Measurements from ENCODE around the gene IL6. TPM values are rescaled to one million over a fixed set of nuclear protein-coding genes. Genes with fewer than 3 reads are reported as not detected.

Gene IL6
- total RNA-seq, 1 experiment from 2014 or later = 0.85 TPM

DNA sequence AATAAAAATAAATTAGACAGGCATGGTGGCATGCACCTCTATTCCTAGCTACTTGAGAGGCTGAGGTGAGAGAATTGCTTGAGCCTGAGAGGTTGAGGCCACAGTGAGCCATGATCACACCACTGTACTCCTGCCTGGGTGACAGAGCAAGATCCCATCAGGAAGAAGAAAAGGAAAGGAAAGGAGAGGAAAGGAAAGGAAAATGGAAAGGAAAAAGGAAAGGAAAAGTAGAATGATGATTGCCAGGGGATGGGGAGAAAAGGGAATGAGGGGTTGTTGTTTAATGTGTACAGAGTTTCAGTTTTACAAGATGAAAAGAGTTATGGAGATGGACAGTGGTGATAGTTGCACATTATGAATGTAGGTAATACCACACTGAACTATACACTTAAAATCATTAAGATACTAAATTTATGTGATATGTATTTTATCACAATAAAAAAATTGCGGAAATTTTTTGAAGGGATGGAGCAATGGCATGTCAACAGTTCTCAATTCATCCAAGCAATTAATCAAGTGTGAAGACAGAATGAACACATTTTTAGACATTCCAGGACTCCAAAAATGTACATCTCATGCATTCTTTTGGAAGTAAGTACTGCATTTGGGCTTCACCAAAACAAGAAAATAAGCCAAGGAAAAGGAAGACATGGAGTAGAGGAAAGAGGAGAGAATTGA is 44.3 kb downstream of the IL6 start:
- no peaks in the 10 kb centered on the region for H3K36me3 Mint-ChIP-seq (ENCODE audit: insufficient read depth in 1 of 3, low read depth in 3 of 3)
- Histone ChIP-seq H3K9me3 (ENCODE audit: control insufficient read depth, low read depth, low read length) (no peaks in the 10 kb centered on the region), H3K14ac (ENCODE audit: insufficient read depth, low read length) (no peak overlapping the region), H3K27ac (ENCODE audit: insufficient read length, low read depth, low read length) (no peak overlapping the region), H2BK20ac (ENCODE audit: low read depth, low read length, poor library complexity, severe bottlenecking) (no peak overlapping the region), H3K4me1 (ENCODE audit: insufficient read depth, low read length) (no peaks in the 10 kb centered on the region), H2BK12ac (ENCODE audit: insufficient read length, low read depth, low read length) (no peak overlapping the region), H4K91ac (ENCODE audit: insufficient read length, low read depth, low read length) (no peak overlapping the region), H2BK15ac (ENCODE audit: low read depth, low read length) (no peak overlapping the region), H2AK5ac (ENCODE audit: insufficient read length, low read length) (no peak overlapping the region), H3T11ph (ENCODE audit: low read length) (no peak overlapping the region), H3K79me2 (ENCODE audit: insufficient read depth, low read length) (no peaks in the 10 kb centered on the region), H3K23ac (ENCODE audit: insufficient read length, low read depth, low read length) (no peak overlapping the region), H4K5ac (ENCODE audit: insufficient read length, low read depth, low read length) (no peak overlapping the region), H4K20me1 (ENCODE audit: control insufficient read depth, insufficient read depth, insufficient read length) (no peaks in the 10 kb centered on the region), H2AFZ (ENCODE audit: low read length) (no peak overlapping the region), H3K23me2 (ENCODE audit: insufficient read length, low read depth, low read length, poor library complexity, severe bottlenecking) (no peaks in the 10 kb centered on the region), H3K9ac (ENCODE audit: extremely low read depth, insufficient read length, low read length) (no peak overlapping the region), H3K4me2 (ENCODE audit: insufficient read depth, insufficient read length, low read length) (no peak overlapping the region), H3K79me1 (ENCODE audit: insufficient read depth, low read depth, low read length, poor library complexity, severe bottlenecking) (no peaks in the 10 kb centered on the region), H2BK5ac (ENCODE audit: insufficient read length, low read length) (no peak overlapping the region), H3K4ac (ENCODE audit: low read depth, low read length) (no peak overlapping the region), H4K8ac (replicated peaks; ENCODE audit: insufficient read length, low read depth, low read length) (no peak overlapping the region), H3K27me3 (ENCODE audit: insufficient read depth, low read length) (no peaks in the 10 kb centered on the region), H2BK120ac (ENCODE audit: low read depth, low read length, poor library complexity, severe bottlenecking) (no peak overlapping the region), H3K56ac (ENCODE audit: insufficient read length, low read depth, low read length) (no peak overlapping the region), H3K18ac (ENCODE audit: insufficient read length, low read depth, low read length) (no peak overlapping the region)
- H3K4me1 Mint-ChIP-seq = no peaks in the 10 kb centered on the region
- no CpG with 5 or more reads among the region's 1 CpG for WGBS (ENCODE audit: extremely low coverage, insufficient read length, low lambda C conversion rate)
- no peak overlapping the region for H3K4me3 Mint-ChIP-seq
- no peak overlapping the region; a peak in 1 of 7 replicates for H3K27ac Mint-ChIP-seq
- no peak for DNase-seq
- TF ChIP-seq CTCF (conservative IDR thresholded peaks at IDR 0.05) = no peak
- H3K9me3 Mint-ChIP-seq = peaks cover 0 to 3% of the 10 kb centered on the region in 2 experiments; a peak in 3 of 5 replicates
- no peaks in the 10 kb centered on the region for H3K27me3 Mint-ChIP-seq (ENCODE audit: low read depth)

Measured in H9 (cell line).